Lower lobe of right lung (tissue), 2 donors: ENCODE results near the gene LGI2. TPM values are rescaled to one million over a fixed set of nuclear protein-coding genes. Genes with fewer than 3 reads are reported as not detected.

Experiments
- ATAC-seq, 2 donors: fragments of 200-7000 bp; cut with Tn5 transposase; one replicate each; pipeline ENCODE4 v1.9.1; 2020 to 2022; ENCODE audit warnings: mild to moderate bottlenecking in 2 of 2, moderate library complexity in 2 of 2
- DNase-seq: peaks from one replicate; pipeline ENCODE4 v3.0.0-alpha.2; 2020
- H3K27ac ChIP-seq: fragments of 200-600 bp; one replicate; pipeline ENCODE4 v1.8.0; 2022
- H3K27me3 ChIP-seq: fragments of 200-600 bp; one replicate; pipeline ENCODE4 v1.8.0; 2022; ENCODE audit warnings: low read depth
- H3K36me3 ChIP-seq: fragments of 200-600 bp; one replicate; pipeline ENCODE4 v1.8.0; 2022; ENCODE audit warnings: mild to moderate bottlenecking
- H3K4me1 ChIP-seq: fragments of 200-600 bp; one replicate; pipeline ENCODE4 v1.8.0; 2022
- H3K4me3 ChIP-seq: fragments of 200-600 bp; one replicate; pipeline ENCODE4 v1.8.0; 2022; ENCODE audit warnings: mild to moderate bottlenecking
- H3K9me3 ChIP-seq: fragments of 200-600 bp; one replicate; pipeline ENCODE4 v1.8.0; 2022
- intact Hi-C: fragments of 100-400 bp; cut with DNase I; formaldehyde crosslinking; loops from one replicate; pipeline ENCODE4 v1.11.0; 2022
- total RNA-seq: library from RNA; stranded (reverse); fragmentation: NEBNext Ultra II Directional; extraction: Animal tissue kit (Norgen Biotek cat#: 25700); gene quantifications from one replicate; pipeline ENCODE4 v1.2.1, GENCODE V29; 2021
- TF ChIP-seq, protein P1 (sequence below): fragments of 200-600 bp; IDR thresholded peaks from one replicate; pipeline ENCODE4 v1.8.0; 2022; ENCODE audit warnings: antibody characterized with exemption, mild to moderate bottlenecking
- donor health status: DM: no; HTN: yes; CAD: no; lungs with severe emphysema.

The LGI2 gene
- total RNA-seq, 1 donor from 2014 or later, result 1.3 TPM

DNA sequence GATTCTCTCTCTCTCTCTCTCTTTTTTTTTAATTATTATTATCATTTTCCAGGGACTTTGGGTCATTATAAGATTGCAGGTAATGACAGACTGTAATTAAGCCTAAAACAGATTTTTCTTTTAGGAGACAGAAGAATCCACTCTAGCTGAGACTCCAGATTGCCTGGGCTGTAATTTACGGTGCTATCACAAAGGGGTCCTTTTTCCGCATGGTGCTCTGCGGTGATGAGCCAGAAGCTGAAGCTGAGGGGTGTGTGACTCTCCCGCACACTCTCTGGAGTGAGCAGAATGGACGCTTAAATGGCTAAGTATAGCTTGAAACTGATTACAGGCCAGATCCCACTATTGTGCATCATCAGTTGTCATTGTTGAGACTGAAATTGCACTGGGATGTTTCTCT is 50.0 kb downstream of the LGI2 start:
- Histone ChIP-seq H3K27me3 (no peaks in the 10 kb centered on the region), H3K36me3 (no peaks in the 10 kb centered on the region), H3K27ac (peak overlapping the region; percentile 79), H3K4me1 (peaks cover 20% of the 10 kb centered on the region), H3K4me3 (no peak overlapping the region), H3K9me3 (no peaks in the 10 kb centered on the region)
- intact Hi-C loops, result no loop called here
- ATAC-seq, result no peak
- no peak for DNase-seq
- TF ChIP-seq, protein P1, sequence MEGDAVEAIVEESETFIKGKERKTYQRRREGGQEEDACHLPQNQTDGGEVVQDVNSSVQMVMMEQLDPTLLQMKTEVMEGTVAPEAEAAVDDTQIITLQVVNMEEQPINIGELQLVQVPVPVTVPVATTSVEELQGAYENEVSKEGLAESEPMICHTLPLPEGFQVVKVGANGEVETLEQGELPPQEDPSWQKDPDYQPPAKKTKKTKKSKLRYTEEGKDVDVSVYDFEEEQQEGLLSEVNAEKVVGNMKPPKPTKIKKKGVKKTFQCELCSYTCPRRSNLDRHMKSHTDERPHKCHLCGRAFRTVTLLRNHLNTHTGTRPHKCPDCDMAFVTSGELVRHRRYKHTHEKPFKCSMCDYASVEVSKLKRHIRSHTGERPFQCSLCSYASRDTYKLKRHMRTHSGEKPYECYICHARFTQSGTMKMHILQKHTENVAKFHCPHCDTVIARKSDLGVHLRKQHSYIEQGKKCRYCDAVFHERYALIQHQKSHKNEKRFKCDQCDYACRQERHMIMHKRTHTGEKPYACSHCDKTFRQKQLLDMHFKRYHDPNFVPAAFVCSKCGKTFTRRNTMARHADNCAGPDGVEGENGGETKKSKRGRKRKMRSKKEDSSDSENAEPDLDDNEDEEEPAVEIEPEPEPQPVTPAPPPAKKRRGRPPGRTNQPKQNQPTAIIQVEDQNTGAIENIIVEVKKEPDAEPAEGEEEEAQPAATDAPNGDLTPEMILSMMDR, result no peak

DNA sequence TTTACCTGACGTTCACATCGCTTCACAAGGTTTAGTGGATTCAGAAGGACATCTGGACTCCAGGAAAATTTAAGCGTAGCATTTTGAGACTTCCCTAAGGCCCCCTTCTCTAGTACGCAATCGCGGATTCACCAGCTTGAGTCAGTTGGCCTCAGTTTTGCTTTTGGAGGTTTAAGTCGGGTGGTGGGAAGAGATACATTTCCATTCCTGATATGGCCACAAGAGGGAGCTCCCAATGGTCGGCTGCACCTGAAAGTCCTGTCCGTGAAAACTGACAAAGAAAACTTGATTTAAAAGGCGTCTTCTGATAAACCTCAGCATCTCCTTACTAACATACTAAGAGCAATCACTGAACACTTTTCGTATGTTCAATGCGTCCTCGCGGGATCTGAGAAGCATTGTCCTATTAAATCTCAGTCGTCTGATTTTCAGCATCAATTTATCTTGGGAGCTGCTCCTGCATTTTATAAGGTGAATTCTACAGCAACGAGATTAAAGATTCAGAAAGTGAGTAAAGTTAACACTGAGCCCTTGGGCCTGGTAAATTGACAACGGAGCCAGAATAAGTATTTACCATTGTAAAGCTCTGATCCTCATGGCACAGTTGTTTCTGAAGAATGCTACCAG is 50.6 kb downstream of the LGI2 start:
- H3K27me3 ChIP-seq, result no peaks in the 10 kb centered on the region
- H3K4me3 ChIP-seq, result peak overlapping the region; percentile 9
- DNase-seq (no peak), ATAC-seq (peak; percentile 77 to 85)
- TF ChIP-seq, protein P1, result peak; percentile 91
- no peaks in the 10 kb centered on the region for H3K9me3 ChIP-seq
- H3K36me3 ChIP-seq, result no peaks in the 10 kb centered on the region
- H3K4me1 ChIP-seq, result peaks cover 20% of the 10 kb centered on the region
- H3K27ac ChIP-seq, result peak overlapping the region; percentile 79
- intact Hi-C loops, result no loop called here

DNA sequence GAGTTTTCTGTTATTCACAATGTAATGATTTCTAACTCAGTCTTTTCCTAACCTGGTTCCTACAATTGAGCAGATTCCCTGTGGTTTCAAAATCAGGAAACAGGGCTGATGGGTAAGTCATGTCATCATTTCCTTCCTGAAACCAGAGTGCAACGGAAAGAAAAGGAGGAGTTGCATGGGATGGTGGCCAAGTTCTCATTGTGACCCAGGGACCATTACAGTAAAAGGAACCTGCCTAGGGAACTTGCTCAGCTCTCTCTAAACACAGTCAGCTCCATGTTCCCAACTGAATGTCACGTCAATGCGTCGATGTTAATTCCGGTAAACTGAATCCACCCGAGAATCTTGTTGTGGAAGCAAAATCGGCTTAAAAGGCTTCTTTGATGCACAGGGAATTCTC is 51.2 kb downstream of the LGI2 start:
- DNase-seq, result no peak
- Histone ChIP-seq H3K27me3 (no peaks in the 10 kb centered on the region), H3K4me3 (peak overlapping the region; percentile 9), H3K9me3 (no peaks in the 10 kb centered on the region), H3K4me1 (peaks cover 23% of the 10 kb centered on the region), H3K36me3 (no peaks in the 10 kb centered on the region), H3K27ac (peak overlapping the region; percentile 79)
- TF ChIP-seq, protein P1, result no peak
- peak; percentile 86 to 87 for ATAC-seq
- intact Hi-C loops, result no loop called here

DNA sequence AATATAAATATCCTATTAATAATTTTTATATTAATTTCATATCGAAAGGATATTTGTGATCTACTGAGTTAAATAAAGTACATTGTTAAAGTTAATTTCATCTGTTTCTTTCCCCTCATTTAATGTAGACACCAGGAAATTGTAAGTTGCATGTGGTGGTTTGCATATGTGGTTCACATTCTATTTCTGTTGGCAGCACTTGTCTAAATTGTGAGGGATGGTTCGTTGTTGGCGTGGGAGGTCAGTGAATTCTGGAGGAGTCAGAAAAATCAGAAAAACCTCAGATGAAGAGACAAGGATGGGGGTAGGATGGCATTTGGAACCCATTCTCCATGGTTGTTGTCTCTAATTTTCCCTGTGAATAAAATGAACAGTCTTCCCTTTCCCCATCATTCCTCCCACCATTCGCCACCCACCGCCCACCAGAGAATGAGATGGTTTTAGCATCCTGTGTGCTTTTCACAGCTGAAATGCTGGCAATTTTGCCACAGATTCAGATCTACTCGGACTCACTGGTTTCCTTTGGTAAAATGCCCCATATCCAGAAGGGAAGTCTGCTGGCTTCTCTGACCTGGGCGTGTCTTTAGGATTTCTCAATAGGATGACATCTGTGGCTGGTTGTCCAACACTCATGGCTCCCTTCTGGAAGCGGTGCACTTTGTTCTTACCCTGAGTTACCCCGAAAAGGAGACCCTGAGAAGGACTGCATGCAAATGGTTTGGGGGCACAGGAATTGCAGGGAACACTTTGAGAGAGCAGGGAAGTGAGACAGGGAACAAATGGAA is 52.3 kb downstream of the LGI2 start:
- TF ChIP-seq, protein P1, result no peak
- H3K27ac ChIP-seq, result peak overlapping the region; percentile 79
- ATAC-seq (peak; percentile 41 to 49), DNase-seq (no peak)
- H3K36me3 ChIP-seq, result no peaks in the 10 kb centered on the region
- peaks cover 31% of the 10 kb centered on the region for H3K4me1 ChIP-seq
- no peaks in the 10 kb centered on the region for H3K27me3 ChIP-seq
- H3K4me3 ChIP-seq, result no peak overlapping the region
- no peaks in the 10 kb centered on the region for H3K9me3 ChIP-seq
- intact Hi-C loops, result no loop called here

DNA sequence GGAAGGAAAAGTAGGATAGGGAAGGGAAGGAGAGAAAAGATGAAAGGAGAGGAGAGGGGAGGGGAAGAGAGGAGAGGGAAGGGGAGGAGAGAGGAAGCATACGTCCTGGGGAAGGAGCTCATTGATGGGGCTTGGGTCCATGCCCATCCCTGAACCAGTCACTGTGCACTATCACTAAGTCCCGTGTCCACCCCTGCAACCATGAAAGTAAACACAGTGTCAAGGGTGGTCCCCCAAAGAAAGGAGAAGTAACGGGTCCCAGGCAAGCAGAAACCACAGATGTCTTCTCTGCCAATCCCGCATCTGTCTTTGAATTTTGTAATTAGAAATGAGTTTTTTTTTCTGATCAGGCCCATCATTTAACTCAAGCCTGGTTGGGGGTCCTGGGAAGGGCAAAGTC is 55.2 kb downstream of the LGI2 start:
- intact Hi-C loops, result no loop called here
- no peak for ATAC-seq

More for the DNA sequence above, 55.2 kb downstream of the LGI2 start:
- no peaks in the 10 kb centered on the region for H3K36me3 ChIP-seq
- H3K27ac ChIP-seq, result no peak overlapping the region
- H3K4me3 ChIP-seq, result no peak overlapping the region
- no peaks in the 10 kb centered on the region for H3K9me3 ChIP-seq
- H3K27me3 ChIP-seq, result no peaks in the 10 kb centered on the region
- DNase-seq, result no peak
- TF ChIP-seq, protein P1, result no peak
- peaks cover 37% of the 10 kb centered on the region for H3K4me1 ChIP-seq
